Mammary epithelial cell (primary cell): ENCODE measurements around the gene TFB2M.

Experiments
- EZH2 ChIP-seq: IDR thresholded peaks from 2 replicates; pipeline ENCODE4 v1.6.1; 2012; ENCODE audit warnings: low read length, inconsistent platforms, borderline replicate concordance
- TF ChIP-seq, protein P1 (sequence below), 2 donors: IDR thresholded peaks in 1 of 2; conservative IDR thresholded peaks in 1 of 2; 2 replicates each; pipeline ENCODE4 v1.5.1; 2011 to 2012; ENCODE audit warnings: inconsistent platforms in 2 of 2, low read length in 2 of 2, mild to moderate bottlenecking in 2 of 2, control low read depth in 1 of 2, low read depth in 1 of 2; ENCODE audit not compliant: insufficient read depth in 1 of 2; ENCODE audit errors: extremely low read depth in 1 of 2

DNA sequence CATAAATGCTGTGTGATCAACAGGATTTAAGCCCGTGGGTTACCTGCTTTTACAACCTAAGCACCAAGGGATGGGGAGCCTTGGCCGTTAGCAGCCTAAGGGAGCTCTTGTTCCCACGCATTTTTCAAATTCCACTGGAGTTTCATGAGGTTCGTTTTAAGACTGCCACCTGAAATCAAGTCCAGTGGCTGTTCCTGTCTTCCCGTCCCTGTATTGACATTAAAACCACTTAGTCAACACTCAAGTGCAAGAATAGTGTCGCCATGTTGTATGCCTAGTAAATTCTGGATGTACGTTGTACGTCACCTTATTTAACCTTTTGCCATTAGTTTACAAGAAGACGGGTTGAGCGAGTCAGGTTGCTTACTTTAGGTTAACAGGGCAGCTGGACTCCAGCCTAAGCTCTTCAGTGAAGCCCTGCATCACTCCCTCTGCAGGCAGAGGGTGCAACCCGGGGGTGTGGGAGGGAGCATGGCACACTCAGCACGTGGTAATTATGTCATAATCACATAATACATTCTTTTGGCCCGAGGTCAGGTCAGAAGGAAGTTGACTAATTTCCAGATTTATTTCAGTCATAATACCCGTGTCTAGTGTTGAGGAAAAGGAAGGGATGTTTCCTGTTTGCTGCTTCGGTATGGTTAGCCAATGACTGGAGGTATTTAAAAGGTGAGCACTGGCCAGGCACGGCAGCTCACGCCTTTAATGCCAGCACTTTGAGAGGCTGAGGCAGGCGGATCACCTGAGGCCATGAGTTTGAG is 42.7 kb upstream of the TFB2M start:
- TF ChIP-seq, protein P1, sequence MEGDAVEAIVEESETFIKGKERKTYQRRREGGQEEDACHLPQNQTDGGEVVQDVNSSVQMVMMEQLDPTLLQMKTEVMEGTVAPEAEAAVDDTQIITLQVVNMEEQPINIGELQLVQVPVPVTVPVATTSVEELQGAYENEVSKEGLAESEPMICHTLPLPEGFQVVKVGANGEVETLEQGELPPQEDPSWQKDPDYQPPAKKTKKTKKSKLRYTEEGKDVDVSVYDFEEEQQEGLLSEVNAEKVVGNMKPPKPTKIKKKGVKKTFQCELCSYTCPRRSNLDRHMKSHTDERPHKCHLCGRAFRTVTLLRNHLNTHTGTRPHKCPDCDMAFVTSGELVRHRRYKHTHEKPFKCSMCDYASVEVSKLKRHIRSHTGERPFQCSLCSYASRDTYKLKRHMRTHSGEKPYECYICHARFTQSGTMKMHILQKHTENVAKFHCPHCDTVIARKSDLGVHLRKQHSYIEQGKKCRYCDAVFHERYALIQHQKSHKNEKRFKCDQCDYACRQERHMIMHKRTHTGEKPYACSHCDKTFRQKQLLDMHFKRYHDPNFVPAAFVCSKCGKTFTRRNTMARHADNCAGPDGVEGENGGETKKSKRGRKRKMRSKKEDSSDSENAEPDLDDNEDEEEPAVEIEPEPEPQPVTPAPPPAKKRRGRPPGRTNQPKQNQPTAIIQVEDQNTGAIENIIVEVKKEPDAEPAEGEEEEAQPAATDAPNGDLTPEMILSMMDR (conservative IDR thresholded peaks at IDR 0.05 in 1 of 2, IDR thresholded peaks at IDR 0.05 in 1 of 2; ENCODE audit: extremely low read depth in 1 of 2, insufficient read depth in 1 of 2, low read depth in 1 of 2, low read length in 2 of 2): peak in 1 of 2 donors; percentile 37
- no peak for TF ChIP-seq EZH2
